Trophoblast cell (in vitro differentiated cells and primary cell): ENCODE data around the gene ZRANB1.

Experiments
- DNase-seq, 2 donors: peaks; one replicate each; pipeline ENCODE4 v3.0.0-alpha.2; 2016
- H2AFZ ChIP-seq: 2 replicates; pipeline ENCODE4 v1.6.1; 2013; ENCODE audit warnings: low read length, moderate library complexity, mild to moderate bottlenecking; ENCODE audit not compliant: insufficient read depth, poor library complexity
- H2AK5ac ChIP-seq: 2 replicates; pipeline ENCODE4 v1.6.1; 2013; ENCODE audit warnings: mild to moderate bottlenecking, low read length
- H2BK120ac ChIP-seq: 2 replicates; pipeline ENCODE4 v1.6.1; 2013; ENCODE audit warnings: low read length, mild to moderate bottlenecking, moderate library complexity; ENCODE audit not compliant: insufficient read depth, poor library complexity
- H2BK12ac ChIP-seq: 2 replicates; pipeline ENCODE4 v1.6.1; 2013; ENCODE audit warnings: mild to moderate bottlenecking, low read length, moderate library complexity
- H2BK5ac ChIP-seq: 2 replicates; pipeline ENCODE4 v1.6.1; 2013; ENCODE audit warnings: low read length, low read depth, moderate library complexity, mild to moderate bottlenecking; ENCODE audit not compliant: poor library complexity
- H3K14ac ChIP-seq: 2 replicates; pipeline ENCODE4 v1.6.1; 2013; ENCODE audit warnings: mild to moderate bottlenecking, low read length
- H3K18ac ChIP-seq: 2 replicates; pipeline ENCODE4 v1.6.1; 2013; ENCODE audit warnings: mild to moderate bottlenecking, low read length
- H3K23ac ChIP-seq: 2 replicates; pipeline ENCODE4 v1.6.1; 2013; ENCODE audit warnings: low read length
- H3K27ac ChIP-seq: 2 replicates; pipeline ENCODE4 v1.5.1; 2013; ENCODE audit warnings: low read depth, mild to moderate bottlenecking, inconsistent platforms, low read length, moderate library complexity
- H3K27me3 ChIP-seq: 2 replicates; pipeline ENCODE4 v1.6.1; 2013; ENCODE audit warnings: inconsistent platforms, mild to moderate bottlenecking, low read length, moderate library complexity; ENCODE audit not compliant: insufficient read depth
- H3K36me3 ChIP-seq, 2 experiments: 1 replicate in 1 of 2; 2 replicates in 1 of 2; pipeline ENCODE4 v1.6.1; 2013; ENCODE audit warnings: low read length in 2 of 2, mild to moderate bottlenecking in 2 of 2, moderate library complexity in 1 of 2; ENCODE audit not compliant: insufficient read depth in 2 of 2, control insufficient read depth in 1 of 2
- H3K4ac ChIP-seq: 2 replicates; pipeline ENCODE4 v1.6.1; 2013; ENCODE audit warnings: low read depth, mild to moderate bottlenecking, low read length, moderate library complexity
- H3K4me1 ChIP-seq, 2 experiments: 1 replicate in 1 of 2; 2 replicates in 1 of 2; pipeline ENCODE4 v1.6.1; 2013; ENCODE audit warnings: low read length in 2 of 2, mild to moderate bottlenecking in 2 of 2, moderate library complexity in 1 of 2; ENCODE audit not compliant: insufficient read depth in 2 of 2, control insufficient read depth in 1 of 2
- H3K4me2 ChIP-seq: 2 replicates; pipeline ENCODE4 v1.6.1; 2013; ENCODE audit warnings: inconsistent platforms, mild to moderate bottlenecking, low read length, moderate library complexity
- H3K4me3 ChIP-seq: 2 replicates; pipeline ENCODE4 v1.5.1; 2013; ENCODE audit warnings: mild to moderate bottlenecking, low read depth, low read length, inconsistent platforms
- H3K79me1 ChIP-seq: one replicate; pipeline ENCODE4 v1.6.1; 2013; ENCODE audit warnings: low read length
- H3K79me2 ChIP-seq: 2 replicates; pipeline ENCODE4 v1.6.1; 2013; ENCODE audit warnings: low read length, mild to moderate bottlenecking; ENCODE audit not compliant: control insufficient read depth, insufficient read depth, poor library complexity
- H3K9ac ChIP-seq: 2 replicates; pipeline ENCODE4 v1.6.1; 2013; ENCODE audit warnings: mild to moderate bottlenecking, low read length
- H3K9me3 ChIP-seq: 2 replicates; pipeline ENCODE4 v1.6.1; 2013; ENCODE audit warnings: low read depth, mild to moderate bottlenecking, control low read depth, inconsistent platforms, low read length; ENCODE audit not compliant: insufficient read depth
- H4K12ac ChIP-seq: 2 replicates; pipeline ENCODE4 v1.6.1; 2013; ENCODE audit warnings: low read depth, mild to moderate bottlenecking, low read length, moderate library complexity
- H4K8ac ChIP-seq: 2 replicates; pipeline ENCODE4 v1.6.1; 2013; ENCODE audit warnings: low read depth, mild to moderate bottlenecking, low read length, moderate library complexity
- H4K91ac ChIP-seq: one replicate; pipeline ENCODE4 v1.6.1; 2013; ENCODE audit warnings: low read depth, mild to moderate bottlenecking, low read length, moderate library complexity
- WGBS: extraction: QIAGEN DNeasy Blood & Tissue Kit; methylation state at CpG from one replicate; pipeline ENCODE4 v1.1.7; 2013; ENCODE audit warnings: missing lambda C conversion rate; ENCODE audit not compliant: insufficient read length, insufficient coverage; ENCODE audit errors: extremely low coverage; 5-methylcytosine and 5-hydroxymethylcytosine counted together

Gene ZRANB1

GRCh38 chr10:124997771-124998623 is 56.1 kb downstream of the ZRANB1 start:
- H3K27ac ChIP-seq: no peak overlapping the region
- DNase-seq: no peak
- no peak overlapping the region for H2BK120ac ChIP-seq
- no peak overlapping the region for H3K4me2 ChIP-seq
- no peak overlapping the region for H3K23ac ChIP-seq
- H3K9ac ChIP-seq: no peak overlapping the region
- no peak overlapping the region for H3K18ac ChIP-seq
- H3K4me3 ChIP-seq: no peak overlapping the region
- peaks cover 93 to 96% of the 10 kb centered on the region in 2 experiments for H3K36me3 ChIP-seq
- peaks cover 1% of the 10 kb centered on the region for H3K9me3 ChIP-seq
- no peak overlapping the region for H2BK12ac ChIP-seq
- H4K8ac ChIP-seq: no peak overlapping the region
- H2BK5ac ChIP-seq: no peak overlapping the region
- H3K4me1 ChIP-seq: no peaks in the 10 kb centered on the region
- no peak overlapping the region for H4K12ac ChIP-seq
- H3K4ac ChIP-seq: no peak overlapping the region
- no CpG with 5 or more reads among the region's 35 CpGs for WGBS
- no peak overlapping the region for H2AFZ ChIP-seq
- H3K14ac ChIP-seq: no peak overlapping the region
- H3K79me2 ChIP-seq: no peaks in the 10 kb centered on the region
- no peak overlapping the region for H4K91ac ChIP-seq
- no peaks in the 10 kb centered on the region for H3K79me1 ChIP-seq
- no peaks in the 10 kb centered on the region for H3K27me3 ChIP-seq
- H2AK5ac ChIP-seq: no peak overlapping the region

GRCh38 chr10:124998624-124999291 is 56.8 kb downstream of the ZRANB1 start:
- Histone ChIP-seq H3K79me1 (no peaks in the 10 kb centered on the region), H3K4me2 (no peak overlapping the region), H3K79me2 (no peaks in the 10 kb centered on the region), H4K91ac (no peak overlapping the region), H3K9ac (no peak overlapping the region), H4K8ac (no peak overlapping the region), H4K12ac (no peak overlapping the region), H2AK5ac (no peak overlapping the region), H3K23ac (no peak overlapping the region), H3K27ac (no peak overlapping the region), H3K36me3 (peaks cover 91 to 95% of the 10 kb centered on the region in 2 experiments), H3K4me3 (no peak overlapping the region), H3K27me3 (no peaks in the 10 kb centered on the region), H2BK120ac (no peak overlapping the region), H3K18ac (no peak overlapping the region), H2AFZ (no peak overlapping the region), H3K4ac (no peak overlapping the region), H3K14ac (no peak overlapping the region), H3K4me1 (no peaks in the 10 kb centered on the region), H3K9me3 (peaks cover 1% of the 10 kb centered on the region), H2BK5ac (no peak overlapping the region), H2BK12ac (no peak overlapping the region)
- no CpG with 5 or more reads among the region's 16 CpGs for WGBS
- DNase-seq: no peak

- H2AK5ac ChIP-seq: no peak overlapping the region
- no peak overlapping the region for H3K4me2 ChIP-seq
- peaks cover 83 to 90% of the 10 kb centered on the region in 2 experiments for H3K36me3 ChIP-seq
- no peak for DNase-seq
- no peak overlapping the region for H3K18ac ChIP-seq
- no peak overlapping the region for H4K91ac ChIP-seq
- H2AFZ ChIP-seq: no peak overlapping the region
- no peak overlapping the region for H4K12ac ChIP-seq
- no peak overlapping the region for H2BK5ac ChIP-seq
- H3K79me1 ChIP-seq: no peaks in the 10 kb centered on the region
- no peak overlapping the region for H3K9ac ChIP-seq
- no peak overlapping the region for H3K14ac ChIP-seq
- no peak overlapping the region for H4K8ac ChIP-seq
- no peaks in the 10 kb centered on the region for H3K4me1 ChIP-seq
- H3K27me3 ChIP-seq: no peaks in the 10 kb centered on the region
- no CpG with 5 or more reads among the region's 29 CpGs for WGBS
- H3K9me3 ChIP-seq: no peaks in the 10 kb centered on the region
- H3K79me2 ChIP-seq: no peaks in the 10 kb centered on the region
- no peak overlapping the region for H3K4me3 ChIP-seq
- no peak overlapping the region for H3K4ac ChIP-seq
- H3K23ac ChIP-seq: no peak overlapping the region
- no peak overlapping the region for H2BK120ac ChIP-seq
- no peak overlapping the region for H2BK12ac ChIP-seq
- no peak overlapping the region for H3K27ac ChIP-seq
Measured at GRCh38 chr10:124999433-125000365, 57.8 kb downstream of the ZRANB1 start.
